ENCODE data around the gene C1QTNF5.

DNA sequence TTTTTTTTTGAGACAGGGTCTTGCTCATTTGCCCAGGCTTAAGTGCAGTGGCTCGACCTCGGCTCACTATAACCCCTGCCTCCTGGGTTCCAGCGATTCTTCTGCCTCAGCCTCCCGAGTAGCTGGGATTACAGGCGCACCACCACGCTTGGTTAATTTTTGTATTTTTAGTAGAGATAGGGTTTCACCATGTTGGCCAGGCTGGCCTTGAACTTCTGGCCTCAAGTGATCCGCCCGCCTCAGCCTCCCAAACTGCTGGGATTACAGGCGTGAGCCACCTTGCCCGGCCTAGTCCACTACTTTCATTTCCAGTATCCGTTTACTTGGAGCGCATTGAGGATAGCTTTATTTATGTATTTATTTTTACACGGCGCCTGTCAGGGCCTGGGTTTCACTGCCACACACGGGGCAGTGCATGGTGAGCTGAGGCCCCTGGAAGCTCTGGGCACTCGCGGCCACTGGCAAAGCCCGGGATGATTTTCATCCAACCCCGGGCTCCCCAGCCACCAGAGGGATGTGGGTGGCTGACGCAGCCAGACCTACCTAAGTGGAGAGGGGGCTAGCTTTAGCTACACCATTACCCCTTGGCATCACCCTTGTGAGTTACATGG, 17.7 kb downstream of the C1QTNF5 start:
- TF ChIP-seq, protein P1, sequence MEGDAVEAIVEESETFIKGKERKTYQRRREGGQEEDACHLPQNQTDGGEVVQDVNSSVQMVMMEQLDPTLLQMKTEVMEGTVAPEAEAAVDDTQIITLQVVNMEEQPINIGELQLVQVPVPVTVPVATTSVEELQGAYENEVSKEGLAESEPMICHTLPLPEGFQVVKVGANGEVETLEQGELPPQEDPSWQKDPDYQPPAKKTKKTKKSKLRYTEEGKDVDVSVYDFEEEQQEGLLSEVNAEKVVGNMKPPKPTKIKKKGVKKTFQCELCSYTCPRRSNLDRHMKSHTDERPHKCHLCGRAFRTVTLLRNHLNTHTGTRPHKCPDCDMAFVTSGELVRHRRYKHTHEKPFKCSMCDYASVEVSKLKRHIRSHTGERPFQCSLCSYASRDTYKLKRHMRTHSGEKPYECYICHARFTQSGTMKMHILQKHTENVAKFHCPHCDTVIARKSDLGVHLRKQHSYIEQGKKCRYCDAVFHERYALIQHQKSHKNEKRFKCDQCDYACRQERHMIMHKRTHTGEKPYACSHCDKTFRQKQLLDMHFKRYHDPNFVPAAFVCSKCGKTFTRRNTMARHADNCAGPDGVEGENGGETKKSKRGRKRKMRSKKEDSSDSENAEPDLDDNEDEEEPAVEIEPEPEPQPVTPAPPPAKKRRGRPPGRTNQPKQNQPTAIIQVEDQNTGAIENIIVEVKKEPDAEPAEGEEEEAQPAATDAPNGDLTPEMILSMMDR (IDR thresholded peaks at IDR 0.05), result no peak
- no peak for TF ChIP-seq POLR2A (IDR thresholded peaks at IDR 0.05)
